Liver (tissue), 3 donors: Measurements from ENCODE around the gene USP30.

Experiments
- ATF3 ChIP-seq: IDR thresholded peaks from 2 replicates; pipeline ENCODE4 v1.6.1; 2016; ENCODE audit warnings: antibody characterized with exemption
- CTCF ChIP-seq: fragments of 150-350 bp; IDR thresholded peaks from 2 replicates; pipeline ENCODE4 v1.5.1; 2017; ENCODE audit warnings: improper control_type of control experiment, low read depth, low read length; ENCODE audit not compliant: missing input control
- EGR1 ChIP-seq, 2 donors: IDR thresholded peaks; 2 replicates each; pipeline ENCODE4 v1.6.1; 2016 to 2018; ENCODE audit warnings: antibody characterized with exemption in 2 of 2, low read depth in 2 of 2
- FOXA1 ChIP-seq: IDR thresholded peaks from 2 replicates; pipeline ENCODE4 v1.6.1; 2016; ENCODE audit warnings: antibody characterized with exemption
- JUND ChIP-seq, 2 donors: IDR thresholded peaks; 2 replicates each; pipeline ENCODE4 v1.6.1; 2016; ENCODE audit warnings: antibody characterized with exemption in 2 of 2
- MAX ChIP-seq: IDR thresholded peaks from 2 replicates; pipeline ENCODE4 v1.6.1; 2016; ENCODE audit warnings: antibody characterized with exemption
- REST ChIP-seq: IDR thresholded peaks from 2 replicates; pipeline ENCODE4 v1.6.1; 2016; ENCODE audit warnings: antibody characterized with exemption, mild to moderate bottlenecking
- RXRA ChIP-seq, 2 donors: IDR thresholded peaks; 2 replicates each; pipeline ENCODE4 v1.6.1; 2017 to 2018; ENCODE audit warnings: antibody characterized with exemption in 2 of 2, mild to moderate bottlenecking in 1 of 2
- SP1 ChIP-seq: IDR thresholded peaks from 2 replicates; pipeline ENCODE4 v1.6.1; 2018; ENCODE audit warnings: antibody characterized with exemption, mild to moderate bottlenecking
- TAF1 ChIP-seq: conservative IDR thresholded peaks from 2 replicates; pipeline ENCODE4 v1.6.1; 2016; ENCODE audit warnings: antibody characterized with exemption, mild to moderate bottlenecking
- ZBTB33 ChIP-seq: IDR thresholded peaks from 2 replicates; pipeline ENCODE4 v1.6.1; 2016; ENCODE audit warnings: antibody characterized with exemption
- donor health status: healthy.
- donor health status: healthy.

- TF ChIP-seq MAX (no peak), CTCF (no peak), EGR1 (IDR thresholded peaks at IDR 0.05; ENCODE audit: low read depth in 2 of 2) (no peak), JUND (IDR thresholded peaks at IDR 0.05) (no peak), TAF1 (no peak), SP1 (no peak), ATF3 (no peak), RXRA (IDR thresholded peaks at IDR 0.05) (peak in 1 of 2 donors; percentile 14), REST (no peak), FOXA1 (no peak), ZBTB33 (no peak)
Measured at GRCh38 chr12:109054520-109054919, 2.1 kb downstream of the USP30 start.
